Measurements from ENCODE around the gene ZNF354C. TPM values are rescaled to one million over a fixed set of nuclear protein-coding genes. Genes with fewer than 3 reads are reported as not detected.

The ZNF354C gene
- total and polyA plus RNA-seq, 9 of the 15 experiments (the other 6 are each of a cell fraction or from before 2014, with no cell fraction given): 0.01 to 0.08 (median 0.03) TPM; not detected in 1

DNA sequence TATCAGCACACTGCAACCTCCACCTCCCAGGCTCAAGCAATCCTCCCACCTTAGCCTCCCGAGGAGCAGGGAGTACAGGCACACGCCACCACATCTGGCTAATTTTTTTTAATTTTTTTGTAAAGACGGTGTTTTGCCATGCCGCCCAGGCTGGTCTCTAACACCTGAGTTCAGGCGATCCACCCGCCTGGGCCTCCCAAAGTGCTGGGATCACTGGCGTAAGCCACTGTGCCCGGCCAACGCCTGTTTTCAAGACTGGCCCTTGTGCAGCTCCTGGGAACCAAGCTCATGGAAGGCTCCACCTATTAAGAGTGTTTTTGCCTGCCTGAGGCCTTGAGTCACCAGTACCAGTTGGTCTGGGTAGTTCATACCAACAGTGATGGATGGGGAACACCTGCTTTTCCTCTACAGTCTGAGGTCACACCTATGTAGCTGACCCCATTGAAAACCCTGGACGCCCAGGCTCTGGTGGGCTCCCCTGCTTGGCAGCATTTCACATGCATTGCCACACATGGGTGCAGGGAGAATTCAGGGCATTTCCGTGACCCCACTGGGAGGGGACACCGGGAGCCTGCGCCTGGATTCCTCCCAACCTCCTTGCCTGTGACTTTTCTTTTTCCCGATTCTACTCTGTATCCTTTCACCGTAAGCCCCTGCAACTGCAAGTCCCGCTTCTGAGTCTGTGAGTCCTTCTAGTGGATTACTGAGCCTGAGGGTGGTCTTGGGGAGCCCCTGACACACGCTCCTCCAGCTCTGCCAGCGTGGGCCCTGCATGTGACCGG lies 63.5 kb downstream of the ZNF354C start:
- in situ Hi-C loops (cut with MboI): no loop called here
- Histone ChIP-seq H3K27ac (ENCODE audit: extremely low read depth, low read depth, low read length) (no peak overlapping the region), H3K9ac (ENCODE audit: insufficient read depth in 1 of 2, low read depth in 2 of 2, low read length in 2 of 2) (no peak overlapping the region), H3K4me1 (replicated peaks in 1 of 2; ENCODE audit: control insufficient read depth in 2 of 2, insufficient read depth in 2 of 2, low read length in 2 of 2) (peaks cover 0 to 7% of the 10 kb centered on the region in 2 experiments; a peak in 1 of 5 replicates), H2AFZ (ENCODE audit: low read depth, low read length) (no peak overlapping the region), H3K36me3 (ENCODE audit: control insufficient read depth, insufficient read depth, low read length) (no peaks in the 10 kb centered on the region), H3K4me2 (ENCODE audit: insufficient read depth, low read length) (no peak overlapping the region), H3K27me3 (ENCODE audit: control insufficient read depth in 2 of 2, insufficient read depth in 2 of 2, low read length in 2 of 2) (peaks cover 0 to 58% of the 10 kb centered on the region in 2 experiments; a peak in 2 of 5 replicates), H3K9me1 (ENCODE audit: control insufficient read depth, insufficient read depth, low read length) (no peaks in the 10 kb centered on the region), H4K20me1 (replicated peaks; ENCODE audit: control insufficient read depth, insufficient read depth, low read length) (no peaks in the 10 kb centered on the region), H3K79me2 (ENCODE audit: control insufficient read depth, insufficient read depth, low read length) (no peaks in the 10 kb centered on the region), H3K9me3 (replicated peaks; ENCODE audit: control insufficient read depth, insufficient read depth, low read depth, low read length) (no peaks in the 10 kb centered on the region), H3K4me3 (no peak overlapping the region)
- intact Hi-C loops (cut with micrococcal nuclease): no loop called here
- ATAC-seq (no peak), FAIRE-seq (no peak), DNase-seq (ENCODE audit: extremely low read depth in 1 of 4, low spot score in 3 of 4) (no peak)
- CTCF ChIA-PET (ENCODE audit: low intra/inter-chr PET ratio): no interaction called here
- 1% methylated on average over 19 of the region's 19 CpGs for WGBS (ENCODE audit: insufficient coverage, low coverage, missing lambda C conversion rate)
- POLR2A ChIA-PET: interaction anchor here (0.5 to 0.6 kb wide), 2 partner anchors 197 to 370 kb away, joined by 3 read pairs; no protein-coding TSS in a partner anchor
- no TSS peak for BruUV-seq (replicated peaks)
- TF ChIP-seq, protein P1, sequence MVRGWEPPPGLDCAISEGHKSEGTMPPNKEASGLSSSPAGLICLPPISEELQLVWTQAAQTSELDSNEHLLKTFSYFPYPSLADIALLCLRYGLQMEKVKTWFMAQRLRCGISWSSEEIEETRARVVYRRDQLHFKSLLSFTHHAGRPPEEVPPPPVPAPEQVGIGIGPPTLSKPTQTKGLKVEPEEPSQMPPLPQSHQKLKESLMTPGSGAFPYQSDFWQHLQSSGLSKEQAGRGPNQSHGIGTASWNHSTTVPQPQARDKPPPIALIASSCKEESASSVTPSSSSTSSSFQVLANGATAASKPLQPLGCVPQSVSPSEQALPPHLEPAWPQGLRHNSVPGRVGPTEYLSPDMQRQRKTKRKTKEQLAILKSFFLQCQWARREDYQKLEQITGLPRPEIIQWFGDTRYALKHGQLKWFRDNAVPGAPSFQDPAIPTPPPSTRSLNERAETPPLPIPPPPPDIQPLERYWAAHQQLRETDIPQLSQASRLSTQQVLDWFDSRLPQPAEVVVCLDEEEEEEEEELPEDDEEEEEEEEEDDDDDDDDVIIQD (CRISPR knock-in tag; IDR thresholded peaks at IDR 0.05): no peak
- TF ChIP-seq MTA1 (IDR thresholded peaks at IDR 0.05; ENCODE audit: borderline replicate concordance) (no peak), ARHGAP35 (IDR thresholded peaks at IDR 0.05; ENCODE audit: partially characterized antibody) (no peak), ZSCAN32 (CRISPR knock-in tag; IDR thresholded peaks at IDR 0.05) (no peak), TEAD4 (IDR thresholded peaks at IDR 0.05; ENCODE audit: low read length) (no peak), TEAD4 (CRISPR knock-in tag; IDR thresholded peaks at IDR 0.05; ENCODE audit: borderline replicate concordance) (no peak), CREBBP (IDR thresholded peaks at IDR 0.05; ENCODE audit: low read depth, low read length) (no peak), ETV6 (IDR thresholded peaks at IDR 0.05; ENCODE audit: borderline replicate concordance in 1 of 2, low read depth in 2 of 2, low read length in 1 of 2) (no peak), ETV6 (CRISPR knock-in tag; IDR thresholded peaks at IDR 0.05; ENCODE audit: borderline replicate concordance) (no peak), GTF2F1 (IDR thresholded peaks at IDR 0.05; ENCODE audit: low read depth, low read length) (no peak), NONO (IDR thresholded peaks at IDR 0.05; ENCODE audit: low read depth in 2 of 2, low read length in 1 of 2) (no peak), CTBP1 (IDR thresholded peaks at IDR 0.05; ENCODE audit: borderline replicate concordance) (no peak)
- TF ChIP-seq, protein P2, sequence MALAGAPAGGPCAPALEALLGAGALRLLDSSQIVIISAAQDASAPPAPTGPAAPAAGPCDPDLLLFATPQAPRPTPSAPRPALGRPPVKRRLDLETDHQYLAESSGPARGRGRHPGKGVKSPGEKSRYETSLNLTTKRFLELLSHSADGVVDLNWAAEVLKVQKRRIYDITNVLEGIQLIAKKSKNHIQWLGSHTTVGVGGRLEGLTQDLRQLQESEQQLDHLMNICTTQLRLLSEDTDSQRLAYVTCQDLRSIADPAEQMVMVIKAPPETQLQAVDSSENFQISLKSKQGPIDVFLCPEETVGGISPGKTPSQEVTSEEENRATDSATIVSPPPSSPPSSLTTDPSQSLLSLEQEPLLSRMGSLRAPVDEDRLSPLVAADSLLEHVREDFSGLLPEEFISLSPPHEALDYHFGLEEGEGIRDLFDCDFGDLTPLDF (CRISPR knock-in tag; IDR thresholded peaks at IDR 0.05): no peak
- TF ChIP-seq, protein P3, sequence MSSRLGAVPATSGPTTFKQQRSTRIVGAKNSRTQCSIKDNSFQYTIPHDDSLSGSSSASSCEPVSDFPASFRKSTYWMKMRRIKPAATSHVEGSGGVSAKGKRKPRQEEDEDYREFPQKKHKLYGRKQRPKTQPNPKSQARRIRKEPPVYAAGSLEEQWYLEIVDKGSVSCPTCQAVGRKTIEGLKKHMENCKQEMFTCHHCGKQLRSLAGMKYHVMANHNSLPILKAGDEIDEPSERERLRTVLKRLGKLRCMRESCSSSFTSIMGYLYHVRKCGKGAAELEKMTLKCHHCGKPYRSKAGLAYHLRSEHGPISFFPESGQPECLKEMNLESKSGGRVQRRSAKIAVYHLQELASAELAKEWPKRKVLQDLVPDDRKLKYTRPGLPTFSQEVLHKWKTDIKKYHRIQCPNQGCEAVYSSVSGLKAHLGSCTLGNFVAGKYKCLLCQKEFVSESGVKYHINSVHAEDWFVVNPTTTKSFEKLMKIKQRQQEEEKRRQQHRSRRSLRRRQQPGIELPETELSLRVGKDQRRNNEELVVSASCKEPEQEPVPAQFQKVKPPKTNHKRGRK (tag; IDR thresholded peaks at IDR 0.05): no peak
- TF ChIP-seq, protein P4, sequence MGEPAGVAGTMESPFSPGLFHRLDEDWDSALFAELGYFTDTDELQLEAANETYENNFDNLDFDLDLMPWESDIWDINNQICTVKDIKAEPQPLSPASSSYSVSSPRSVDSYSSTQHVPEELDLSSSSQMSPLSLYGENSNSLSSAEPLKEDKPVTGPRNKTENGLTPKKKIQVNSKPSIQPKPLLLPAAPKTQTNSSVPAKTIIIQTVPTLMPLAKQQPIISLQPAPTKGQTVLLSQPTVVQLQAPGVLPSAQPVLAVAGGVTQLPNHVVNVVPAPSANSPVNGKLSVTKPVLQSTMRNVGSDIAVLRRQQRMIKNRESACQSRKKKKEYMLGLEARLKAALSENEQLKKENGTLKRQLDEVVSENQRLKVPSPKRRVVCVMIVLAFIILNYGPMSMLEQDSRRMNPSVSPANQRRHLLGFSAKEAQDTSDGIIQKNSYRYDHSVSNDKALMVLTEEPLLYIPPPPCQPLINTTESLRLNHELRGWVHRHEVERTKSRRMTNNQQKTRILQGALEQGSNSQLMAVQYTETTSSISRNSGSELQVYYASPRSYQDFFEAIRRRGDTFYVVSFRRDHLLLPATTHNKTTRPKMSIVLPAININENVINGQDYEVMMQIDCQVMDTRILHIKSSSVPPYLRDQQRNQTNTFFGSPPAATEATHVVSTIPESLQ (CRISPR knock-in tag; IDR thresholded peaks at IDR 0.05): no peak
